PC-9 (cell line): ENCODE measurements around the gene CDHR2.

Source experiments
- EZH2 ChIP-seq: fragments of 200-600 bp; sonication (generic); IDR thresholded peaks from 2 replicates; pipeline ENCODE4 v1.8.0; 2017; ENCODE audit warnings: antibody characterized with exemption, low read depth
- TF ChIP-seq, protein P1 (sequence below): fragments of 200-600 bp; sonication (generic); conservative IDR thresholded peaks from 2 replicates; pipeline ENCODE4 v1.6.1; 2017; ENCODE audit warnings: mixed run types, antibody characterized with exemption, mild to moderate bottlenecking, moderate library complexity

DNA sequence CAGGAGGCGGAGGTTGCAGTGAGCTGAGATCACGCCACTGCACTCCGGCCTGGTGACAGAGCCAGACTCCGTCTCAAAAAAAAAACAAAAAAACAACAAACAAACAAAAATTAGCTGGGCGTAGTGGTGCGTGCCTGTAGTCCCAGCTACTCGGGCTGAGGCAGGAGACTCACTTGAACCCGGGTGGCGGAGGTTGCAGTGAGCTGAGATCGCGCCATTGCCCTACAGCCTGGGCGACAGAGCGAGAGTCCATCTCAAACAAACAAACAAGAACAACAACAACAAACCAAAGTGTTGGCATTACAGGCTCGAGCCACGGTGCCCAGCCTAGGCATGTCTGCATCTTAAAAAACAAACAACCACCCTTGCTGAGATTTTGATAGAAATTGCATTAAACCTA, 24.2 kb upstream of the CDHR2 start:
- TF ChIP-seq, protein P1, sequence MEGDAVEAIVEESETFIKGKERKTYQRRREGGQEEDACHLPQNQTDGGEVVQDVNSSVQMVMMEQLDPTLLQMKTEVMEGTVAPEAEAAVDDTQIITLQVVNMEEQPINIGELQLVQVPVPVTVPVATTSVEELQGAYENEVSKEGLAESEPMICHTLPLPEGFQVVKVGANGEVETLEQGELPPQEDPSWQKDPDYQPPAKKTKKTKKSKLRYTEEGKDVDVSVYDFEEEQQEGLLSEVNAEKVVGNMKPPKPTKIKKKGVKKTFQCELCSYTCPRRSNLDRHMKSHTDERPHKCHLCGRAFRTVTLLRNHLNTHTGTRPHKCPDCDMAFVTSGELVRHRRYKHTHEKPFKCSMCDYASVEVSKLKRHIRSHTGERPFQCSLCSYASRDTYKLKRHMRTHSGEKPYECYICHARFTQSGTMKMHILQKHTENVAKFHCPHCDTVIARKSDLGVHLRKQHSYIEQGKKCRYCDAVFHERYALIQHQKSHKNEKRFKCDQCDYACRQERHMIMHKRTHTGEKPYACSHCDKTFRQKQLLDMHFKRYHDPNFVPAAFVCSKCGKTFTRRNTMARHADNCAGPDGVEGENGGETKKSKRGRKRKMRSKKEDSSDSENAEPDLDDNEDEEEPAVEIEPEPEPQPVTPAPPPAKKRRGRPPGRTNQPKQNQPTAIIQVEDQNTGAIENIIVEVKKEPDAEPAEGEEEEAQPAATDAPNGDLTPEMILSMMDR: no peak
- TF ChIP-seq EZH2: no peak
